Osteoblast (primary cell): ENCODE data around the gene NAV3. TPM values are rescaled to one million over a fixed set of nuclear protein-coding genes. Genes with fewer than 3 reads are reported as not detected.

Experiments used
- DNase-seq: peaks from one replicate; pipeline ENCODE4 v3.0.0; 2011; ENCODE audit warnings: low spot score, mixed read lengths; ENCODE audit not compliant: insufficient read length; ENCODE audit errors: missing footprints
- H2AFZ ChIP-seq: 2 replicates; pipeline ENCODE4 v1.6.0; 2011; ENCODE audit warnings: mild to moderate bottlenecking, low read length
- H3K27ac ChIP-seq: 2 replicates; pipeline ENCODE4 v1.5.1; 2011; ENCODE audit warnings: mild to moderate bottlenecking, low read depth, low read length, moderate library complexity
- H3K27me3 ChIP-seq: 2 replicates; pipeline ENCODE4 v1.6.0; 2012; ENCODE audit warnings: mild to moderate bottlenecking, control low read depth, inconsistent platforms, low read length, moderate library complexity; ENCODE audit not compliant: insufficient read depth
- H3K36me3 ChIP-seq: 2 replicates; pipeline ENCODE4 v1.5.1; 2011; ENCODE audit warnings: mild to moderate bottlenecking, low read length, control low read depth, moderate library complexity; ENCODE audit not compliant: insufficient read depth
- H3K4me1 ChIP-seq: 2 replicates; pipeline ENCODE4 v1.5.1; 2011; ENCODE audit warnings: mild to moderate bottlenecking, low read length, control low read depth, moderate library complexity; ENCODE audit not compliant: insufficient read depth
- H3K4me2 ChIP-seq: 2 replicates; pipeline ENCODE4 v1.6.0; 2011; ENCODE audit warnings: mild to moderate bottlenecking, low read length; ENCODE audit not compliant: insufficient read depth
- H3K4me3 ChIP-seq: fragments of 200-600 bp; sonication (generic); 3 replicates; pipeline ENCODE4 v1.5.1; 2012; ENCODE audit warnings: mild to moderate bottlenecking, low read length, inconsistent platforms; ENCODE audit not compliant: insufficient read depth
- H3K79me2 ChIP-seq: 2 replicates; pipeline ENCODE4 v1.6.0; 2012; ENCODE audit warnings: mild to moderate bottlenecking, low read length, control low read depth, inconsistent platforms; ENCODE audit not compliant: insufficient read depth
- H3K9me3 ChIP-seq: 2 replicates; pipeline ENCODE4 v1.5.1; 2011; ENCODE audit warnings: low read depth, low read length, control low read depth
- H4K20me1 ChIP-seq: 2 replicates; pipeline ENCODE4 v1.6.0; 2012; ENCODE audit warnings: mild to moderate bottlenecking, low read length, control low read depth; ENCODE audit not compliant: insufficient read depth
- total RNA-seq: library from RNA; depleted of rRNA; stranded (reverse); fragments of >200 nt; gene quantifications from 2 replicates; pipeline ENCODE4 v1.2.3, GENCODE V29; 2012
- TF ChIP-seq, protein P1 (sequence below): IDR thresholded peaks from 2 replicates; pipeline ENCODE4 v1.5.1; 2011; ENCODE audit warnings: mild to moderate bottlenecking, low read depth, low read length, moderate library complexity; ENCODE audit errors: extremely low read depth

The NAV3 gene
- total RNA-seq, 1 donor = 84.7 TPM

DNA sequence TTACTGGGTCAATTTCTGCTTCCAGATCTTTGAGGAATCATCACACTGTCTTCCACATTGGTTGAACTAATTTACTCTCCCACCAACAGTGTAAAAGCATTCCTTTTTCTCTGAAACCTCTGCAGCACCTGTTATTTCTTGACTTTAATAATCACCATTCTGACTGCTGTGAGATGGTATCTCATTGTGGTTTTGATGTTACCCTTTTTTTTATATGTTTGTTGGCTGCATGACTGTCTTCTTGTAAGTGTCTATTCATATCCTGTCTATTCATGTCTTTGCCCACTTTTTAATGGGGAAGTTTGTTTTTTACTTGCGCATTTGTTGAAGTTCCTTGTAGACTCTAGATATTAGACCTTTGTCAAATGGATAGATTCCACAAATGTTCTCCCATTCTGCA, 324.9 kb downstream of the NAV3 start:
- Histone ChIP-seq H3K4me2 (no peak overlapping the region), H3K9me3 (peaks cover 2% of the 10 kb centered on the region), H3K79me2 (no peaks in the 10 kb centered on the region), H2AFZ (no peak overlapping the region), H3K27ac (no peak overlapping the region), H4K20me1 (no peaks in the 10 kb centered on the region), H3K4me1 (no peaks in the 10 kb centered on the region), H3K27me3 (no peaks in the 10 kb centered on the region), H3K4me3 (no peak overlapping the region), H3K36me3 (peaks cover 24% of the 10 kb centered on the region)
- DNase-seq = no peak
- TF ChIP-seq, protein P1, sequence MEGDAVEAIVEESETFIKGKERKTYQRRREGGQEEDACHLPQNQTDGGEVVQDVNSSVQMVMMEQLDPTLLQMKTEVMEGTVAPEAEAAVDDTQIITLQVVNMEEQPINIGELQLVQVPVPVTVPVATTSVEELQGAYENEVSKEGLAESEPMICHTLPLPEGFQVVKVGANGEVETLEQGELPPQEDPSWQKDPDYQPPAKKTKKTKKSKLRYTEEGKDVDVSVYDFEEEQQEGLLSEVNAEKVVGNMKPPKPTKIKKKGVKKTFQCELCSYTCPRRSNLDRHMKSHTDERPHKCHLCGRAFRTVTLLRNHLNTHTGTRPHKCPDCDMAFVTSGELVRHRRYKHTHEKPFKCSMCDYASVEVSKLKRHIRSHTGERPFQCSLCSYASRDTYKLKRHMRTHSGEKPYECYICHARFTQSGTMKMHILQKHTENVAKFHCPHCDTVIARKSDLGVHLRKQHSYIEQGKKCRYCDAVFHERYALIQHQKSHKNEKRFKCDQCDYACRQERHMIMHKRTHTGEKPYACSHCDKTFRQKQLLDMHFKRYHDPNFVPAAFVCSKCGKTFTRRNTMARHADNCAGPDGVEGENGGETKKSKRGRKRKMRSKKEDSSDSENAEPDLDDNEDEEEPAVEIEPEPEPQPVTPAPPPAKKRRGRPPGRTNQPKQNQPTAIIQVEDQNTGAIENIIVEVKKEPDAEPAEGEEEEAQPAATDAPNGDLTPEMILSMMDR = no peak

DNA sequence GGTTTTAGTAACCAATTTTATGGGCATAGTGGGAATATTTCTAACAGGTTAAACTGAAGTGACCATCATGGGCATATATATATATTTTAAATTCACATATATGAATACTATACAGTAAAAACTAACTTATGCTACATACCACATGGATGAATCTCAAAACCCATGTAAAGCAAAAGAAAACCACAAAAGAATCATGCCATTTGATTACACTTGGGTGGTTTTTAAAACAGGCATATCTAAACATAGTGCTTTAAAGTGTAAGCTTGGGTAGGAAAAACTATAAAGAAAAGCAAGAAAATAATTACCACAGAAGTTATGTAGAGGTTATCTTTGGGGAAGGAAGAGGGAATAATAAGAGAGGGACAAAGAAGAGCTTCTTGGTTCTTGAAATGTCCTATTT, 326.1 kb downstream of the NAV3 start:
- DNase-seq = no peak
- TF ChIP-seq, protein P1 = no peak
- Histone ChIP-seq H3K4me1 (no peaks in the 10 kb centered on the region), H2AFZ (no peak overlapping the region), H4K20me1 (no peaks in the 10 kb centered on the region), H3K36me3 (peaks cover 30% of the 10 kb centered on the region), H3K4me2 (no peak overlapping the region), H3K4me3 (no peak overlapping the region), H3K9me3 (peaks cover 2% of the 10 kb centered on the region), H3K79me2 (no peaks in the 10 kb centered on the region), H3K27ac (no peak overlapping the region), H3K27me3 (no peaks in the 10 kb centered on the region)

DNA sequence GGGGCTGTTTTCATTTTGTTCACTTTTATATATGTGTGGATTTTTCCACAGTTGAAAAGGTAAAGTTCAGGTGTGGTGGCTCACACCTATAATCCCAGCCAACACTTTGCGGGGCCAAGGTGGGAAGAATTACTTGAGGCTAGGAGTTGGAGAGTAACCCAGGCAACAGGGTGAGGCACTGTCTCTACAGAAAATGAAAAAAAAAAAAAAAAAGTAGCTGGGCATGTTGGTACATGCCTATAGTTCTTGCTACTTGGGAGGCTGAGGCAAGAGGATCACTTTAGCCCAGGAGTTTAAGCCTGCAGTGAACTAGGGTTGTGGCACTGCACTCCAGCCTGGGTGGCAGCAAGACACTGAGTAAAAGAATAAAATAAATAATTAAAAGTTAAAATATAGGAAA, 326.5 kb downstream of the NAV3 start:
- TF ChIP-seq, protein P1 = no peak

DNA sequence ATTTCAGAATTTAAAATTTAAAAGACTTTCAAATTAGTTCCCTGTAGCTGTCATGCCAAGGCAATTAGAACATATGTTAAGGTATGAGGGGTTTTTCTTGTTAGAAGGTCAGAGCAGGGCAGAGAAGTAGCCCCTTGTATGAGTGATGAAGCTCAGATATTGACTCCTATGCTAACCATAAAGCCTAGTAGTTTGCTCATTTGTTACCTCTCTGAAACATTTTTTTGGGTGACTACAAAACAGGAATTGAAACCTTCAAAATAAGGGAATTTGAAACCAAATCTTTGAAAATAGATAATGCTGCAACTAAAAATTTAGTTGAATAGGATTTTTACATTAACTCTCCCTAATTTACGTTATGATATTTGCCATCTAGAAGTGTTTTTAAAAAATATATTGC, 333.5 kb downstream of the NAV3 start:
- H2AFZ ChIP-seq = no peak overlapping the region
- H3K36me3 ChIP-seq = peaks cover 37% of the 10 kb centered on the region
- DNase-seq = no peak
- H3K4me1 ChIP-seq = no peaks in the 10 kb centered on the region
- no peaks in the 10 kb centered on the region for H4K20me1 ChIP-seq
- H3K9me3 ChIP-seq = no peaks in the 10 kb centered on the region
- H3K4me3 ChIP-seq = no peak overlapping the region
- TF ChIP-seq, protein P1 = no peak
- no peak overlapping the region for H3K27ac ChIP-seq
- H3K79me2 ChIP-seq = no peaks in the 10 kb centered on the region
- H3K27me3 ChIP-seq = no peaks in the 10 kb centered on the region
- no peak overlapping the region for H3K4me2 ChIP-seq

More for the DNA sequence above, 326.5 kb downstream of the NAV3 start:
- no peak overlapping the region for H2AFZ ChIP-seq
- no peak overlapping the region for H3K4me2 ChIP-seq
- H3K4me1 ChIP-seq = no peaks in the 10 kb centered on the region
- DNase-seq = no peak
- no peaks in the 10 kb centered on the region for H4K20me1 ChIP-seq
- H3K4me3 ChIP-seq = no peak overlapping the region
- H3K27me3 ChIP-seq = no peaks in the 10 kb centered on the region
- H3K27ac ChIP-seq = no peak overlapping the region
- peaks cover 30% of the 10 kb centered on the region for H3K36me3 ChIP-seq
- H3K9me3 ChIP-seq = peaks cover 2% of the 10 kb centered on the region
- no peaks in the 10 kb centered on the region for H3K79me2 ChIP-seq
